HG03060 (cell line): ENCODE data around the gene MALAT1.
"Not testable (repeated sequence)": the region's sequence is repeated elsewhere in the genome, so short reads cannot be mapped to it uniquely, and the experiment has no call there.

Source experiments
- ATAC-seq: cut with Tn5 transposase; IDR thresholded peaks from one replicate; pipeline ENCODE4 v1.9.1; 2021; ENCODE audit warnings: low read depth, moderate number of reproducible peaks; ENCODE audit not compliant: unreplicated experiment

MALAT1 gene

GRCh38 chr11:65498977-65499712, at the start of gene MALAT1:
TSS of gene MALAT1 (plus strand) at chr11:65499045.
- ATAC-seq = no peak

- not testable (repeated sequence) for ATAC-seq
These were observed 47.5 kb upstream of the MALAT1 start for GRCh38 chr11:65451301-65451700.

GRCh38 chr11:65452259-65452658, 46.6 kb upstream of the MALAT1 start:
- ATAC-seq = not testable (repeated sequence)

- no peak for ATAC-seq
These were observed 45.9 kb upstream of the MALAT1 start for GRCh38 chr11:65452806-65453490.

- ATAC-seq = no peak
These were observed 44.5 kb upstream of the MALAT1 start for GRCh38 chr11:65454311-65454695.

- no peak for ATAC-seq
These were observed 44.0 kb upstream of the MALAT1 start for GRCh38 chr11:65454696-65455456.

- no peak for ATAC-seq
These were observed 42.4 kb upstream of the MALAT1 start for GRCh38 chr11:65456418-65456817.

- ATAC-seq = no peak
These were observed 39.3 kb upstream of the MALAT1 start for GRCh38 chr11:65459552-65459951.

GRCh38 chr11:65465471-65465870, 33.4 kb upstream of the MALAT1 start:
- not testable (repeated sequence) for ATAC-seq

GRCh38 chr11:65467306-65467705, 31.5 kb upstream of the MALAT1 start:
- not testable (repeated sequence) for ATAC-seq

GRCh38 chr11:65468874-65469333, 29.9 kb upstream of the MALAT1 start:
- no peak for ATAC-seq

- ATAC-seq = no peak
These were observed 28.3 kb upstream of the MALAT1 start for GRCh38 chr11:65470433-65471049.

- no peak for ATAC-seq
These were observed 27.4 kb upstream of the MALAT1 start for GRCh38 chr11:65471447-65471891.

GRCh38 chr11:65472588-65473277, 26.1 kb upstream of the MALAT1 start:
- ATAC-seq = not testable (repeated sequence)

- no peak for ATAC-seq
These were observed 25.5 kb upstream of the MALAT1 start for GRCh38 chr11:65473278-65473860.

- no peak for ATAC-seq
These were observed 24.0 kb upstream of the MALAT1 start for GRCh38 chr11:65474864-65475263.

- no peak for ATAC-seq
These were observed 22.2 kb upstream of the MALAT1 start for GRCh38 chr11:65476632-65477148.

- peak; percentile 48 for ATAC-seq
These were observed 21.5 kb upstream of the MALAT1 start for GRCh38 chr11:65477149-65477965.
